Measurements from ENCODE around the gene MRPS16. TPM values are rescaled to one million over a fixed set of nuclear protein-coding genes. Genes with fewer than 3 reads are reported as not detected.

Gene MRPS16
- total and polyA plus RNA-seq, 9 of the 15 experiments (the other 6 are each of a cell fraction or from before 2014, with no cell fraction given) = 65.0 to 239 (median 146) TPM

DNA sequence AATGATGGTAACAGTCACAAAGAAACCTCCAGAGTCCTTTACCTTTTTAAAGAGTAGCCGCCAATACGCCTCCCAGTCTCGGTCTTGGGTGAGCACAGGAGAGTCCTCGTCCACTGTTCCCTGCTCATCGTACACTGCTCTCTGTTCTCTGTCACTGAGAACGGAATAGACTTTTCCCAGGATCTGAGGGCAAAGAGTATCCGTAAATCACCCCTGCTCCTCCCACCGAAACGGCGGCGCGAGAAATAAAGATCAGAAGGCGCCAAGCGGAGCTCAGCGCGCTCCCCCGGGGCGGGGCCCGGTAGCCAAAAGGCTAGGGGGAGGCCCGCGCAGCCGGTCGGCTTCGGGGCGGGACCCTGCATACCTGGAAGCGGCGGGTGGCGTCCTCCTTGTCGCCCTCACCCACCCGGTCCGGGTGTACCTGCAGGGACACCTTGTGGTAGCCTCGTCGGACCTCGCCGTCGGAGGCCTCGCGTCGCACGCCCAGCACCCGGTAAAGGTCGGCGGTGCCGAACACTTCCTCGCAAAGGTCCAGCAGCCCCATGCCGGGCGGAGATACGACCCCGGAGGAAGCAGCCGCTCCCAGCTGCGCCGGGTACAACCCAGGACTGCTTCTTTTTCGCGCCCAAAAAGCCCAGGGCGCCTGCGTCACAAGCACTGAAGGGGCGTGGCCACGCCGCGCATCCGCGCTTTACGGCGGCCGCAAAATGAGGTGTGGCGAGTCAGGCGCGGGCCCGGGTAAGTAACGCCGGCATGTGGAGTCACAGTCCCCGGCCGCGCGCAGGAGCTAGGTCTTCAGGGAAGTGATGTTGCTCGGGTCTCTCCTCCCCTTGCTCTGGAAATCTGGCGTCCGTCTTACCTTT is 5.6 kb downstream of the MRPS16 start, which contains the start of gene DNAJC9 (continued):
- TF ChIP-seq, protein P1, sequence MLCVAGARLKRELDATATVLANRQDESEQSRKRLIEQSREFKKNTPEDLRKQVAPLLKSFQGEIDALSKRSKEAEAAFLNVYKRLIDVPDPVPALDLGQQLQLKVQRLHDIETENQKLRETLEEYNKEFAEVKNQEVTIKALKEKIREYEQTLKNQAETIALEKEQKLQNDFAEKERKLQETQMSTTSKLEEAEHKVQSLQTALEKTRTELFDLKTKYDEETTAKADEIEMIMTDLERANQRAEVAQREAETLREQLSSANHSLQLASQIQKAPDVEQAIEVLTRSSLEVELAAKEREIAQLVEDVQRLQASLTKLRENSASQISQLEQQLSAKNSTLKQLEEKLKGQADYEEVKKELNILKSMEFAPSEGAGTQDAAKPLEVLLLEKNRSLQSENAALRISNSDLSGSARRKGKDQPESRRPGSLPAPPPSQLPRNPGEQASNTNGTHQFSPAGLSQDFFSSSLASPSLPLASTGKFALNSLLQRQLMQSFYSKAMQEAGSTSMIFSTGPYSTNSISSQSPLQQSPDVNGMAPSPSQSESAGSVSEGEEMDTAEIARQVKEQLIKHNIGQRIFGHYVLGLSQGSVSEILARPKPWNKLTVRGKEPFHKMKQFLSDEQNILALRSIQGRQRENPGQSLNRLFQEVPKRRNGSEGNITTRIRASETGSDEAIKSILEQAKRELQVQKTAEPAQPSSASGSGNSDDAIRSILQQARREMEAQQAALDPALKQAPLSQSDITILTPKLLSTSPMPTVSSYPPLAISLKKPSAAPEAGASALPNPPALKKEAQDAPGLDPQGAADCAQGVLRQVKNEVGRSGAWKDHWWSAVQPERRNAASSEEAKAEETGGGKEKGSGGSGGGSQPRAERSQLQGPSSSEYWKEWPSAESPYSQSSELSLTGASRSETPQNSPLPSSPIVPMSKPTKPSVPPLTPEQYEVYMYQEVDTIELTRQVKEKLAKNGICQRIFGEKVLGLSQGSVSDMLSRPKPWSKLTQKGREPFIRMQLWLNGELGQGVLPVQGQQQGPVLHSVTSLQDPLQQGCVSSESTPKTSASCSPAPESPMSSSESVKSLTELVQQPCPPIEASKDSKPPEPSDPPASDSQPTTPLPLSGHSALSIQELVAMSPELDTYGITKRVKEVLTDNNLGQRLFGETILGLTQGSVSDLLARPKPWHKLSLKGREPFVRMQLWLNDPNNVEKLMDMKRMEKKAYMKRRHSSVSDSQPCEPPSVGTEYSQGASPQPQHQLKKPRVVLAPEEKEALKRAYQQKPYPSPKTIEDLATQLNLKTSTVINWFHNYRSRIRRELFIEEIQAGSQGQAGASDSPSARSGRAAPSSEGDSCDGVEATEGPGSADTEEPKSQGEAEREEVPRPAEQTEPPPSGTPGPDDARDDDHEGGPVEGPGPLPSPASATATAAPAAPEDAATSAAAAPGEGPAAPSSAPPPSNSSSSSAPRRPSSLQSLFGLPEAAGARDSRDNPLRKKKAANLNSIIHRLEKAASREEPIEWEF (CRISPR knock-in tag; IDR thresholded peaks at IDR 0.05) = no peak
- TF ChIP-seq BCOR (IDR thresholded peaks at IDR 0.05) (peak; percentile 56), SRSF1 (IDR thresholded peaks at IDR 0.05; ENCODE audit: low read depth, low read length) (peak; percentile 75), ZNF586 (CRISPR knock-in tag; conservative IDR thresholded peaks at IDR 0.05) (no peak; the same call in 1 of the 2 replicates), FOXJ2 (tag; IDR thresholded peaks at IDR 0.05) (0 out of 2 replicates have a peak, but pooled peaks have one; percentile 11), MTA3 (IDR thresholded peaks at IDR 0.05; ENCODE audit: borderline replicate concordance) (peak; percentile 96; the same call in 1 of the 2 replicates), SMAD4 (CRISPR knock-in tag; conservative IDR thresholded peaks at IDR 0.05) (peak; percentile 92), ZNF444 (CRISPR knock-in tag; IDR thresholded peaks at IDR 0.05) (peak; percentile 9; the same call in 1 of the 2 replicates), TBP (optimal IDR thresholded peaks at IDR 0.05; ENCODE audit: low read depth, low read length) (peak; percentile 93), RFX5 (IDR thresholded peaks at IDR 0.05; ENCODE audit: low read depth, low read length) (no peak), STAT5B (CRISPR knock-in tag; IDR thresholded peaks at IDR 0.05) (no peak), ZNF3 (CRISPR knock-in tag; IDR thresholded peaks at IDR 0.05) (no peak; the same call in 1 of the 2 replicates)
- TF ChIP-seq, protein P2, sequence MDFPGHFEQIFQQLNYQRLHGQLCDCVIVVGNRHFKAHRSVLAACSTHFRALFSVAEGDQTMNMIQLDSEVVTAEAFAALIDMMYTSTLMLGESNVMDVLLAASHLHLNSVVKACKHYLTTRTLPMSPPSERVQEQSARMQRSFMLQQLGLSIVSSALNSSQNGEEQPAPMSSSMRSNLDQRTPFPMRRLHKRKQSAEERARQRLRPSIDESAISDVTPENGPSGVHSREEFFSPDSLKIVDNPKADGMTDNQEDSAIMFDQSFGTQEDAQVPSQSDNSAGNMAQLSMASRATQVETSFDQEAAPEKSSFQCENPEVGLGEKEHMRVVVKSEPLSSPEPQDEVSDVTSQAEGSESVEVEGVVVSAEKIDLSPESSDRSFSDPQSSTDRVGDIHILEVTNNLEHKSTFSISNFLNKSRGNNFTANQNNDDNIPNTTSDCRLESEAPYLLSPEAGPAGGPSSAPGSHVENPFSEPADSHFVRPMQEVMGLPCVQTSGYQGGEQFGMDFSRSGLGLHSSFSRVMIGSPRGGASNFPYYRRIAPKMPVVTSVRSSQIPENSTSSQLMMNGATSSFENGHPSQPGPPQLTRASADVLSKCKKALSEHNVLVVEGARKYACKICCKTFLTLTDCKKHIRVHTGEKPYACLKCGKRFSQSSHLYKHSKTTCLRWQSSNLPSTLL (IDR thresholded peaks at IDR 0.05) = no peak
- TF ChIP-seq, protein P3, sequence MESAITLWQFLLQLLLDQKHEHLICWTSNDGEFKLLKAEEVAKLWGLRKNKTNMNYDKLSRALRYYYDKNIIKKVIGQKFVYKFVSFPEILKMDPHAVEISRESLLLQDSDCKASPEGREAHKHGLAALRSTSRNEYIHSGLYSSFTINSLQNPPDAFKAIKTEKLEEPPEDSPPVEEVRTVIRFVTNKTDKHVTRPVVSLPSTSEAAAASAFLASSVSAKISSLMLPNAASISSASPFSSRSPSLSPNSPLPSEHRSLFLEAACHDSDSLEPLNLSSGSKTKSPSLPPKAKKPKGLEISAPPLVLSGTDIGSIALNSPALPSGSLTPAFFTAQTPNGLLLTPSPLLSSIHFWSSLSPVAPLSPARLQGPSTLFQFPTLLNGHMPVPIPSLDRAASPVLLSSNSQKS (CRISPR knock-in tag; IDR thresholded peaks at IDR 0.05) = no peak
- TF ChIP-seq, protein P4, sequence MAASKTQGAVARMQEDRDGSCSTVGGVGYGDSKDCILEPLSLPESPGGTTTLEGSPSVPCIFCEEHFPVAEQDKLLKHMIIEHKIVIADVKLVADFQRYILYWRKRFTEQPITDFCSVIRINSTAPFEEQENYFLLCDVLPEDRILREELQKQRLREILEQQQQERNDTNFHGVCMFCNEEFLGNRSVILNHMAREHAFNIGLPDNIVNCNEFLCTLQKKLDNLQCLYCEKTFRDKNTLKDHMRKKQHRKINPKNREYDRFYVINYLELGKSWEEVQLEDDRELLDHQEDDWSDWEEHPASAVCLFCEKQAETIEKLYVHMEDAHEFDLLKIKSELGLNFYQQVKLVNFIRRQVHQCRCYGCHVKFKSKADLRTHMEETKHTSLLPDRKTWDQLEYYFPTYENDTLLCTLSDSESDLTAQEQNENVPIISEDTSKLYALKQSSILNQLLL (CRISPR knock-in tag; IDR thresholded peaks at IDR 0.05; ENCODE audit: borderline replicate concordance) = no peak
